ENCODE measurements around the gene NUP155.
"Not testable (repeated sequence)": the region's sequence is repeated elsewhere in the genome, so short reads cannot be mapped to it uniquely, and the experiment has no call there.

- TF ChIP-seq POLR2A, CTCF (IDR thresholded peaks at IDR 0.05): not testable (repeated sequence)
Observed at GRCh38 chr5:37378066-37378465, 7.2 kb upstream of the NUP155 start.

Data from uterus (tissue), 2 donors.